GM18519 (cell line): ENCODE data around the gene LLPH.
A peak's percentile ranks its signal among the peaks of the same experiment; 100 is the strongest.

Source experiments
- ATAC-seq: cut with Tn5 transposase; IDR thresholded peaks from one replicate; pipeline ENCODE4 v1.9.1; 2021; ENCODE audit warnings: mild to moderate bottlenecking, moderate library complexity; ENCODE audit not compliant: unreplicated experiment, low FRiP score

The LLPH gene

DNA sequence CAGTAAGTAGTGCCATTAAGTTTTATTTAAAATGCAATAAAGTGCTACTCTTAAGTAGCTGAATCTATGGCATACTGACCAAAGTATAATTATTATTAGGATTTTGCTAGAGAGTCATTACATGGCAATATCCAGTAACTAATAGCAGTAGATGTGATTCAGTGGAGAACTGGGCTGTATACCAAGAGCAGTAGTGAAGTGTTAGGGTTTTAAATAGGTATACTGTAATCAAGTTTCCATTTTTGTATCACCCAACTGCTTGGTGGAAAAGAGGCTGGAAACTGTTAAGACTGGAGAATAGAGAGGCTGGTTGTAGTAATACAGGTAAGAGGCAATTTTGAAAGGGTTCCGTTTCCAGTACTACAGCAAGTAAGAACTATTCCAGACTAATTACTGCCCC lies 13.3 kb upstream of the LLPH start:
- no peak for ATAC-seq

DNA sequence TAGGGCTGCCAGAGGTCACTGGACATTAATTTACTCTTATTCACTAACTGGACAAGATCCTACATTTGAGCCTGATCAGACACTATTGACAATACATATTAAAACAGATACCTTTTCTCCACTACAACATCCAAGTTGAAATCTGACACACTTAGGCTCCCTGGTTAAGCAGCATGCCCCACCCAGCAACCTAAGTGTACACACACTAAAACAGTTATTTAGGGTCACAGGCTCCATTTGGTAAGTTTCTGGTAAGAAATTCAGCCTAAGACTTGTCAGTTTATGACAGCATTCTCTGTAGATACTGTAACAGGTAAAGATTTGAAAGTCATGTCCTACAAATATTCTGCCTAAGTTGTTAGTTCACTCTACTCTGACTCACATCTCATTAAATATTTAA lies 12.3 kb upstream of the LLPH start:
- ATAC-seq: no peak

DNA sequence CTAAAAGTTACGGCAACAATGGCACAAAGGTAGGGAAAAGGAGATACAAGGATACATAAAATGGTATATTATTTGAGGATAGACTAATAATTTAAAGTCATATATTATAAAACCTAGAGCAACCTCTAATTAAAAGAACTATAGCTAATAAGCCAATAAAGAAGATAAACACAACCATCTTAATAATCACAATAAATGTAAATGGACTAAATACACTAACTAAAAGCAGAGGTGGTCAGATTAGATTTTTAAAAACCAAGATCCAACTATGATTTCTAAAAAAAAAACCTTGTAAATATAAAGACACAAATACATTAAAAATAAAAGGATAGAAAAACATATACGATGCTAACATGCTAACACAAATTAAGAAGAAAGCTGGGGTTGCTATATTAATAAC lies 10.7 kb upstream of the LLPH start:
- no peak for ATAC-seq

DNA sequence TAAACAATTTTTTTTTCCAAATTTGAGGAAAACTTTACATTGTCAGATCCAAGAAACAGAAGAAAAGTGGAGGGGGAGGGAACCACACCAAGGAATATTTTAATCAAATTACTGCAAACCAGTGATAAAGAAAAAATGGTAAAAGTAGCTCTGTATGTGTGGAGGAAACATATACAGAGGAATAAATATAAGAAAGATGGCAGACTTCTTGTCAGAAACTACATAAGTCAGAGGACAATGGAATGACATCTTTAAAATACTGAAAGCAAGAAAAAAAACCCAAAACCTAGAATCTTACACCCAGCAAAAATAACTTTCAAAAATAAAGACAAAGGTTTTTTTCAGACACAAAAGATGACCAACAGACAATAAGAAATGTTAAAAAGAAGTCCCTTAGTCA lies 10.2 kb upstream of the LLPH start:
- ATAC-seq: no peak

DNA sequence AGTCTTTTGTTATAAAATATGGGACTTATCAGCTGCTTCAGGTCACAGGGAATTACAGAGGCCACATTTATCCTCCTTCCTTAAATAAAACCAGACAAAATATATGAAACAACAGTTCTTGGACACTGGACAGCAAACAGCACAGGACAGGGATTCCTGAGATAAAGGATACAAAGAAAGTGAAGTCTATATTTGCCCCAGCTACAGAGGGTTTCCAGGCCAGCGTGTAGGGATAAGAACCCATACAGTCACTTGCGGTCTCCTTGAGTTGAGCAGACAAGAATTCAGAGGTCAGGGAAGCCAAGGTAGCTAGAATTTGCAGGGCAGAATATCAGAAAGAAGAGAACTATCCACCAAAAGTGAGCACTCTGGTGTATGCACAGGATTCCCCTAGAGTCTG lies 8.8 kb upstream of the LLPH start:
- ATAC-seq: no peak

DNA sequence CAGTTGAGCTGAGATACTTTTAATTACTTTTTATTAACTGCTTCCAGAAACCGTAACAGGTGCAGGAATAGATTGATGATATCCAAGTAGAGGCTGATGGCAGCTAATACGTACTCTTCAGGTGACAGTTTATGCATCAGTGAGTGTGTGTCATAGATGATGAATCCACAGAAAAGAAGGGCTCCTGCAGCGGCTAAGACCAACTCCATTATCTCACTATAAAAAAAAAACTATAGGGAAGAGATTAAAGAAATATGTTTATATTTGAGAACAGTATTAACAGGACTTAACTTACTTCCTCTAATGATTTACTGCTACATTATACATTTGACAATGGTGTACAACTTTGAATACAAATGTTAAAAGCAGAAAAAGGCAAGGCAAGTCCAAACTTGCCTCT lies 7.4 kb upstream of the LLPH start:
- ATAC-seq: no peak

DNA sequence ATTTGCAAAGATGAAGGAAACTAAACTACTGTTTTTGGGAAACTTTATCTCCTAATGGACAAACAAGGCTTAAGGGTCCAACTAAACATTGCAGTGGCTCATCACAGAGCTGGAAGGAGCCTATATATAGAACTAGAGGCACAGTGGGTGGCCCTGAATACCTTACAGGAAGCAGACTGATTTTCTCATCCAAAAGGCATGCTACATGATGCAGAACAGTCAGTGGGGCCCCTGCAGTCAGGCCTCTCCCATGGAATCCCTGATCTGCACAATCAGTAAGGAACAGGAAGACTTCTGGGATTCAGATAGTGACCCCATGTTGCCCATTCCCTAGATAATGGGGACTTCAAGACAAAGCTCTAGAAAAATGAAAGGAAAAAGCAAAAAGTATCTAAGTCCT lies 1.9 kb upstream of the LLPH start:
- no peak for ATAC-seq

DNA sequence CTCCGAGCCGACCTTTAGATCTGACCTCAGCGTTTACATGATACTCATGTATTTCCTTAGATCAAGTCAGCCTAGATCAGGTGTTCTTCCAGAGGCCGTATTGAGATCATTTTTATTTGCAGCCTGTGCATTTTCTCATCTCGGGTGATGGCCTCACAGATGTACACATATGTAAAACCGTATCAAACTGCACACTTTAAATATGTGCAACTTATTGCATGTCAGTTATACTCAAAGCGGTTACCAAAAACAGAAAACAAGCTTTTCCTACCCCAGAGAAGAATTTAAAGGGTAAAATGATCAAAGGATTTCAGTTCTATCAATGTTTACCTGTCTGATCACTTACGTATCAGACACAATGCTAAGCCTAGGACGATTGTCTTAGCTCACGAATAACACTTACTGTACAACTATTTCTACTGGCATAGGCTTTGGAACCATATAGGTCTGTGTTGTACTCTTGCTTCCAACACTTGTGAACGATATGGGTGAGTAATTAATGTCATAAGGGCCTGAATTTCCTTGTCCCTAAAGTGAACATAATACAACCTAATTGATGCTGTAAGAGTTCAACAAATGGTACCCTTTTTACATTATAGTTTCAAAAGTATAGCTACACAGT lies 628 bp upstream of the LLPH start:
- ATAC-seq: no peak

DNA sequence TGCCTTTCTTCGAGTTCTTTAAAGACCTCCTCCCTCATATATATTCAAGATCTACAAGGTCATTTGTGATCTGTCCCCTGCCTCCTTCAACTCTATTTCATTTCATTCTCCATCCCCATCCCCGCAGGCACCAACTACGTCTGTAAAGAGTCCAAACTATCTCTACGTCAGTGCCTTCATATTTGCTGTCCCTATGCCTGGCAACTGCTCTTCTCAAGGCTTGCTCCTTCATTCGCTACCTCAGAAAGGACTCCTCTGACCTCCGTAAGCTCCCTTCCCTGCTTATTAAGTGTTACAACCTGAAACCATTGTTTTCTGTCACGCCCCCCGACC lies 650 bp downstream of the LLPH start:
- no peak for ATAC-seq

DNA sequence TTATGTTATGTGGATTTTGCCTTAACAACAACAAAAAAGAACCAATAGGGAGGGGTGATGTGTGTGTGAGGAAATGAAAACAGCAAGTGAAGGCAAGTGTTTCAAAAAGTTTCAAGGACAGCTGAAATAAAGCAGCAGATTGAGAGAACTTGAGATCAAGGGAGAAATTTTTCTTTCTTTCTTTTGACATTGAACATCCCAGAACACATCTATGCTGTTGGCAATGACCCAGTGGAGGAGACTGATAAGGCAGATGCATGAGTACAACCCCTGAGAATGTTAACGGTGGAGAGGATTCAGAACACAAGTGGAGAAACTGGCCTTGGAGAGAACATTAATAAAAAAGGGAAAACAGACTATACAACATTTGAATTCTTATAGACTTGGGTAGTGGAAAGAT lies 2.9 kb downstream of the LLPH start:
- ATAC-seq: no peak

DNA sequence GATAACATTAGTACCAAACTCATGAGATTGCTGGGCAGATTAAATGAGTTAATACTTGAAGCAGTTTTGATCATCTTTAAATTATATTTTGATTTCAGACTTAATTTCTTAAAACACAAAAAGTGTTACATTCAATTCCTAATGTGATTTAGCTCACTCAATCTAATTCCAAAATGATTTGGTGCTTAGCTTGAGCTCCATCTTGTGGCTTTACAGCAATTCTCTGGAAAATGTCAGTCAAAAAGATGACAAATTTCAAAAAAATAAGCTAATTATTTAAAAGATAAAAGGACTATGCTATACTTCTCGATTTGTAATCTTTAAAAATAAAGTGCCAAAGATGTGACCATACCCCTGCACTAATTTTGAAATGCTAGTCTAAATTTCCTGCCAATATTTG lies 10.1 kb downstream of the LLPH start:
- no peak for ATAC-seq

DNA sequence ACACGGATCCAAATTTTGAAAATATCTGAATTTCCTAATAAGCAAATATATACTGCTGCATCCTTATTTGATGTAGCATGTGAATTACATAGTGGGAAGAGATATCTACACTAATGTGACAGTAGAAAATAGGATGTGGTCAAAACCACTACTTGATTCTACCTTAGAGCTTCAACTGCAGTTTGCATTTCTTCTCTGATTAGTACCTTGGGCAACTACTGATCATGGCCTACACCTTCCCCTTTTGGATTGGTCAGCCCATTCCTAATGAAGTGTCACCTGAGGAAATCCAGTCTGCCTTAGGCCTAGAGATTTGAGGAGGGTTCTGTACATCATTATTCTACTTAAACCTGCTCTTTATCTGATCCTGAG lies 10.7 kb downstream of the LLPH start:
- ATAC-seq: peak; percentile 52

DNA sequence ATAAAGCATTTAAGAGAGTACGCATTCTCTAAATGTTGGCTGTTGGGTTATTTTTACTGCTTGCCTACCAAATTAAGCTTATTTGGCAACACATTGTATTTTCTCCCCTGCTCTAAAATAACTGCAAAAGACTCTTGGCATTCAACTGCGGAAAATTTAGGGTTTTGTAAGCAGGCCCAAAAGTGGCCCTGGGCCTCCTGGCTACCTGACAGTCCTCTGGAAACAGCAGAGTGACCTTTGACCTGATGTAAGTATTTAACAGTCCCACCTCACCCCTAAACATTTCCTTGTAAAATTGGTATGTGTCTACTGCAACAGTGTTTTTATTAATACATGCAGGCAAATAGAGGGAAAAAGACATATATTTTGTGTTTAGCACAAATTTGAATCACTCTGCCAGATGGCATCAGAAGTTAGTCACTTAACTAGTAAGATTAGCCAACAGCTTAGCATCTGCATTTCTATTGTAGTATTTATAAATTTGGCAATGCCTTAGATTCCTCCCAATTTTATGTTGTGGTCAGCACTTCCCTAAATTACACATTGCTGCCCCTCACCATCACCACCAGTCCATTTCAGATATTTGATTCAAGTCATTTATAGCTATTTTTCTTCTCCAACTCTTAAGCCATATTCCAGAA lies 11.2 kb downstream of the LLPH start:
- ATAC-seq: no peak

DNA sequence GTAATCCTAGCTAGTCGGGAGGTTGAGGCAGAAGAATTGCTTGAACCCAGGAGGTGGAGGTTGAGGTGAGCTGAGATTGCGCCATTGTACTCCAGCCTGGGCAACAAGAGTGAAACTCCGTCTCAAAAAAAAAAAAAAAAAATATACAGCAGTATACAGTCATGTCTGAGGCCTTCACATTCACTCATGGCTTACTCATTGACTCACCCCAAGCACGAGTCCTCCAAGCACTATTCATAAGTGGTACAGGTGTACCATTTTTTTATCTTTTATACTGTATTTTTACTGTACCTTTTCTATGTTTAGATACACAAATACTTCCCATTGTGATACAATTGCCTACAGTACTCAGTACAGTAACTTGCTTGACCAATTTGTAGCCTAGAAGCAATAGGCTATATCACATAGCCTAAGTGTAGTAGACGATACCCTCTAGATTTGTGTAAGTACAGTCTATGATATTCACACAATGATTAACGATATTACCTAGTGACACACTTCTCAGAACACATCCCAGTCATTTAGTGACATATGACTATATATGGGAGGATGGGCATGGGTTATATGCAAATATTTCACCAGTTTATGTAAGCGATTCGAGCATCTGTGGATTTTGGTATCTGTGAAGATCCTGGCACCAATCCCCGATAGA lies 12.2 kb downstream of the LLPH start:
- ATAC-seq: no peak

DNA sequence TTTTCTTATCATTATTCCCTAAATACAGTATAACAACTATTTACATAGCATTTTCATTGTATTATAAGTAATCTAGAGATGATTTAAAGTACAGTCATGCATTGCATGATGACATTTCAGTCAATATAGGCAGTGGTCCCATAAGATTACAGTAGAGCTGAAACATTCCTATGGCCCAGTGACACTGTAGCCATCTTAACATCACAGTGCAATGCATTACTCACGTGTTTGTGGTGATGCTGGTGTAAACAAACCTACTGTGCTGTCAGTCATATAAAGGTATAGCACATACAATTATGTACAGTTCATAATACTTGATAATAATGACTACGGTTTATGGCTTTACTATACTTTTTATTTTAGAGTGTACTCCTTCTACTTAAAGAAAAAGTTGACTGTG lies 13.3 kb downstream of the LLPH start:
- ATAC-seq: no peak

DNA sequence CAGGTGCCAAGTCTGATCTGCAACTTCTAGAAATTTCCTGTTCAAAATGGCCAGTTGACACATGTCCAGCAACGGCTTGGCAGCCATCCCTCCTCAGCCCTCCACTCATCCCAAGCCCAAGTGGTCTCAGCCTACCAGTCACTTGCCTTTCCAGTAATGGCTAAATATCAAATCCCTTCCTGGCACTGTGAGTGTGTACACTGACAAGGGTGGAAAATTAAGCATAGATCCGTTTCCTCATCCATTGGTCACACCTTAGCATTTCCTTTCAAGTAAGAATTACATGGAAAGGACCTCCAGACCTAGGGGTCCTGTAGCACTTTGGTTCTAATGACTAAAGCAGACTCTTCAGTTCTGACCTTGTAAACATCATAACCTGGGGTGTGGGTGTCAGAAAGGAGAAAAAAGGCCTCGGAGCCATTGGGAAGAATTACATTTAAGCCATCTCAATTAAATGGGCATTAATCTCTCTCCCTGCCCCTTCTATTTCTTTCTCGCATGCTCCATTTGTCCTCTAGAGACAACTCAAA lies 15.4 kb downstream of the LLPH start:
- ATAC-seq: no peak

DNA sequence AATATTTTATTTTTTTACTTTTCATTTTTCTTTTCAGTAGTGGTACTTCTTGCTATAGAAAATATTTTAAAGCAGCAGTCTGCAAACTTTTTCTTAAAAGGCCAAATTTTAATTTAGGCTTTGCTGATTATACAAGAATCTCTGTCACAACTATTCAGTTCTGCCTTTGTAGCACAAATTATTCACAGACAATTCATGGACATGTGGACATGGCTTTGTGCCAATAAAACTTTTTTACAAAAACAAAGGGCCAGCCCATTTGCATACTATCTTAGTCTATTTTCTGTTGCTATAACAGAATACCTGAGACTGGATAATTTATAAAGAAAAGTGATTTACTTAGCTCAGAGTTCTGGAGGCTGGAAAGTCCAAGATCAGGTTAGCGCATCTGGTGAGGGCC lies 17.1 kb downstream of the LLPH start:
- ATAC-seq: no peak

DNA sequence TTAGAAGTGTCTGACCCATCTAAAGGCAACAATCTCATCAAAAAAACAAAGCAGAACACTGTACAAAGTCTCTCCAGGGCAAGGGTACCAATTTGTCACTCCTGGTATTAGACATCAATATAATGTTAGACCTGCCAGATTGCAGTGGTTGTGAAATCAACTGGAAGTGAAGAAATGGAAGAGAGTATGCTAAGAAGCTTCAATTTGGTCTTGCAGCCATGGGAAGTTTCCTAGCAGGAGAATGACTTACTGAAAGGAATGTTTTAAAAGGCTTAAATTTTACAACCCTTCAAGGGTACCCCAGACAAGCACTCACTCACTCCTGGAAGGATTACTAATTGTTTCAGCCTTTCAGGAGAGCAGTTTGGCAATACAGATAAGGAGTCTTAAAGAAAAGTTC lies 18.9 kb downstream of the LLPH start:
- no peak for ATAC-seq

DNA sequence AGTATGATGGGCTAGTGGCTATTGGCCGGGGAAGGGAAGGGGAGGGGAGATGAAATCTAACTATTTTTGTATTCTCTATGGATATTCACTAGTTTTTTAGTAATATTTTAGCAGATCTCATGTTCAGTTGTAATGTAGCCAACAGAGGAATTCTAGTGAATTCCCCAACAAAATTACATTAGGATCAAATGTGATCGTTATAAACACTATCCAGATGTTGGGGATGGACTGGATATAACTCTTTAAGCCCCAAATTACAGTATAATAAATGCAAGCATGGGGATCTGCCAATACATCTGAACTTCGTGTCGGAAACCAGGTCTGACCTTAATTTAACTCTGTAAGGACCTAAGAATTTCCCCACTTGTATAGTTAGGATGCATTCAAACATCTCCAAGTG lies 21.5 kb downstream of the LLPH start:
- ATAC-seq: no peak

DNA sequence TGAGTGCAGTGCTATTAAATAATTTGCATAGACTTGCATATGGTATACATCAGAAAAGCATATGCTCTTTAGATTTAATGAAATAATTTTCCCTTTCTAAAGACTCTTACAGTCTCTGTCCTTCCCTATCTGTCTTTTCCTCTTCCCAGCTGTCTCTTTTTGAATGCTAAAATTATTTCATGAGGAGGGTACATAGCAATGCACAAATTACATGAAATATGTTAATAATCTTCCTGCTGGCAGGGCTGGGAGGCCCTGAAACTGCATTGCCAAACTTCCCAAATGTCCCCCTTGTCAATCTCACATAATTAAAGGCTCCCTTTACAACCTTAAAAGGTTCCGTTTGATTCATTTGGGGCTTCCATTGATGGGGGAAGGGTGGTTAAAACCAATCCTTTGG lies 22.2 kb downstream of the LLPH start:
- ATAC-seq: no peak

DNA sequence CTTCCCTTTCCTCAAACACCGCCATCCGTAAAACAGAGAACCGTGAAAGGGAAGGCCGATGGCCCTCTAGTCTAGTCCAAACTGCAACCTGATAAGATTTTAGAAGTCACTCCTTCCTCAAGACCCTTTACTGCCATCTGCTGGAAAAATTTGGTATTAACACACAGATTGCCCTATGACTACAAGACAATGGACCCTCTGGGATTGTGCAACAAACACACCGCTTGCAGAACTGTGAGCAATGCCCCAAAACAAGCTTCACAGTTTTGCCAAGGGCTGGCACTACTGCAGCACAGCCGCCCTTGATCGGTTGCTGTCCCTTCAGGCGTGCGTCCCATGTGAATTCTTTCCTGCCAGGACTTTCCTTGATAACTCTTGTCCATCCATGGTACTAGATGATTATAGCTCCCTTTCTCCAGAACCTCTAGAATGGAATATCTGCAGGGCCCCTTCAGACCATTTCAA lies 23.1 kb downstream of the LLPH start:
- peak; percentile 91 for ATAC-seq
